Measurements from ENCODE around the gene SYT10. TPM values are rescaled to one million over a fixed set of nuclear protein-coding genes. Genes with fewer than 3 reads are reported as not detected.

SYT10 gene, protein sequence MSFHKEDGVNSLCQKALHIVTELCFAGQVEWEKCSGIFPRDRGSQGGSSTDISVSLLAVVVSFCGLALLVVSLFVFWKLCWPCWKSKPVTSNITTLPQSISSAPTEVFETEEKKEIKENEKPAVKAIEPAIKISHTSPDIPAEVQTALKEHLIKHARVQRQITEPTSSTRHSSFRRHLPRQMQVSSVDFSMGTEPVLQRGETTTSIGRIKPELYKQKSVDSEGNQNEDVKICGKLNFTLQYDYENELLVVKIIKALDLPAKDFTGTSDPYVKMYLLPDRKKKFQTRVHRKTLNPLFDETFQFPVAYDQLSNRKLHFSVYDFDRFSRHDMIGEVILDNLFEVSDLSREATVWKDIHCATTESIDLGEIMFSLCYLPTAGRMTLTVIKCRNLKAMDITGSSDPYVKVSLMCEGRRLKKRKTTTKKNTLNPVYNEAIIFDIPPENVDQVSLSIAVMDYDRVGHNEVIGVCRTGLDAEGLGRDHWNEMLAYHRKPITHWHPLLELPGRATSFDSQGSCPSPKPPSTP
- 0.62 and 1.2 TPM in 2 replicates for total RNA-seq (ENCODE audit: low replicate concordance)

DNA sequence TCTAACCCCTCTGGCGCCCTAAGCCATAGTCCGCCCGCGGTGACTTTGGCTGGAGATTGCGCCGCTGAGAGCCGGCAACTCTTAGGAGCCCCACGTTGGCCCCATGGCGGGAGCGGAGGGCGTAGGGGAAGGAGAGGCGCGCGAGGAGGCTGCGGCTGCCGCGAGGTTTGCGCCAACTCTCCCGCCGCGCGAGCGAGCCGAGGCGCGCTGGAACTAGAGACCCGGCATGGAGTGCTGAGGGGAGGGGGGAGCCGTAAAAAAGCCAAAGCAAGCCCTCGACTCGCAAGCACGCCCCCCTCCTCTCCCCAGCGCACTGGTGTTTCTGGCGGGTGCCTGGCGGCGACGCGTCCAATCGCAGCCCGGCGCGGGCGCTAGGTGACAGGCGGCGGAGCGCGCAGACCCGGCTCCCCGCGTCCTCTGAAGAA lies at the start of gene SYT10:
Gene SYT10 (minus strand): TSS at position 233 of the 425 bp plus-strand sequence. CDS start 297 bp downstream, outside the sequence.
- H3K27me3 ChIP-seq = peaks cover 62% of the 10 kb centered on the region
- H3F3A ChIP-seq (ENCODE audit: low read depth) = peaks cover 4% of the 10 kb centered on the region
- H3K27ac Mint-ChIP-seq = no peak within 1 kb of the TSS
- TF ChIP-seq EZH2phosphoT487 (IDR thresholded peaks at IDR 0.05) (no peak), EZH2 (IDR thresholded peaks at IDR 0.05) (no peak)
- TF ChIP-seq, protein P1, sequence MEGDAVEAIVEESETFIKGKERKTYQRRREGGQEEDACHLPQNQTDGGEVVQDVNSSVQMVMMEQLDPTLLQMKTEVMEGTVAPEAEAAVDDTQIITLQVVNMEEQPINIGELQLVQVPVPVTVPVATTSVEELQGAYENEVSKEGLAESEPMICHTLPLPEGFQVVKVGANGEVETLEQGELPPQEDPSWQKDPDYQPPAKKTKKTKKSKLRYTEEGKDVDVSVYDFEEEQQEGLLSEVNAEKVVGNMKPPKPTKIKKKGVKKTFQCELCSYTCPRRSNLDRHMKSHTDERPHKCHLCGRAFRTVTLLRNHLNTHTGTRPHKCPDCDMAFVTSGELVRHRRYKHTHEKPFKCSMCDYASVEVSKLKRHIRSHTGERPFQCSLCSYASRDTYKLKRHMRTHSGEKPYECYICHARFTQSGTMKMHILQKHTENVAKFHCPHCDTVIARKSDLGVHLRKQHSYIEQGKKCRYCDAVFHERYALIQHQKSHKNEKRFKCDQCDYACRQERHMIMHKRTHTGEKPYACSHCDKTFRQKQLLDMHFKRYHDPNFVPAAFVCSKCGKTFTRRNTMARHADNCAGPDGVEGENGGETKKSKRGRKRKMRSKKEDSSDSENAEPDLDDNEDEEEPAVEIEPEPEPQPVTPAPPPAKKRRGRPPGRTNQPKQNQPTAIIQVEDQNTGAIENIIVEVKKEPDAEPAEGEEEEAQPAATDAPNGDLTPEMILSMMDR (IDR thresholded peaks at IDR 0.05) = no peak
- DNase-seq (ENCODE audit: low spot score) = peak; percentile 89
- peak within 1 kb of the TSS; percentile 99 for H2AFZ ChIP-seq (replicated peaks)
- peak within 1 kb of the TSS; percentile 98 for H3K4me2 ChIP-seq
- H3K36me3 Mint-ChIP-seq = no peaks in the 10 kb centered on the region
- H3K36me3 ChIP-seq = no peaks in the 10 kb centered on the region
- H3K4me1 ChIP-seq = peaks cover 8% of the 10 kb centered on the region
- no peaks in the 10 kb centered on the region for H3K9me3 ChIP-seq (ENCODE audit: low read depth)
- H3K27ac ChIP-seq = no peak within 1 kb of the TSS
- H3K4me1 Mint-ChIP-seq = peaks cover 4% of the 10 kb centered on the region
- peaks cover 31% of the 10 kb centered on the region for H3K27me3 Mint-ChIP-seq (ENCODE audit: insufficient read depth, low read depth)
- no peak within 1 kb of the TSS for H3K9ac ChIP-seq
- no peaks in the 10 kb centered on the region for H3K9me3 Mint-ChIP-seq
- no peaks in the 10 kb centered on the region for H4K20me1 ChIP-seq (ENCODE audit: low read depth)
- peak within 1 kb of the TSS; percentile 73 for H3K4me3 ChIP-seq
- no peaks in the 10 kb centered on the region for H3K79me2 ChIP-seq (ENCODE audit: low read depth)
- H3K4me3 Mint-ChIP-seq = peak within 1 kb of the TSS; percentile 93

DNA sequence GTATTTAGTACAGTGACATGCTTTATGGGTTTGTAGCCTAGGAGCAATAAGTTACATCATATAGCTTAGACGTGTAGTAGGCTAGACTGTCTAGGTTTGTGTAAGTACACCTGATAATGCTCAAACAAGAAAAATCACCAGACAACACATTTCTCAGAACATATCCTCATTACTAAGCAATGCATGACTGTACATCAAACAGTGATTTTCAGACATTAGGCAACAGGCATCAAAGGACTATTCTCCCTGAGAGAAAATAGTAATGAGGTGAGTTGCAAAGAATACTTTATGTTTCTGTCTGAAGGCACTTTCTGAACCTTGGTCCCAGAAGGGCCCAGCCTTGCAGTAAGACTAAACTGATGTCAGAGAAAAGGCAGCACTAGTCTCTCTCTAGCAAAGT lies 48.4 kb upstream of the SYT10 start:
- no peaks in the 10 kb centered on the region for H3K27me3 Mint-ChIP-seq (ENCODE audit: insufficient read depth, low read depth)
- H3K27me3 ChIP-seq = no peaks in the 10 kb centered on the region
- H3K9me3 ChIP-seq (ENCODE audit: low read depth) = no peaks in the 10 kb centered on the region
- no peak for DNase-seq (ENCODE audit: low spot score)
- H3K4me1 Mint-ChIP-seq = no peaks in the 10 kb centered on the region
- no peak overlapping the region for H3K9ac ChIP-seq
- H3K79me2 ChIP-seq (ENCODE audit: low read depth) = no peaks in the 10 kb centered on the region
- no peak overlapping the region for H3K4me3 ChIP-seq
- H3K4me2 ChIP-seq = no peak overlapping the region
- no peaks in the 10 kb centered on the region for H3K4me1 ChIP-seq
- H4K20me1 ChIP-seq (ENCODE audit: low read depth) = no peaks in the 10 kb centered on the region
- TF ChIP-seq EZH2phosphoT487 (IDR thresholded peaks at IDR 0.05) = no peak
- TF ChIP-seq, protein P1 (IDR thresholded peaks at IDR 0.05) = no peak
- TF ChIP-seq EZH2 (IDR thresholded peaks at IDR 0.05) = no peak
- H3K36me3 ChIP-seq = no peaks in the 10 kb centered on the region
- H3K9me3 Mint-ChIP-seq = no peaks in the 10 kb centered on the region
- no peak overlapping the region for H3K27ac Mint-ChIP-seq
- no peak overlapping the region for H3K4me3 Mint-ChIP-seq
- H3F3A ChIP-seq (ENCODE audit: low read depth) = no peaks in the 10 kb centered on the region
- no peak overlapping the region for H2AFZ ChIP-seq (replicated peaks)
- no peaks in the 10 kb centered on the region for H3K36me3 Mint-ChIP-seq
- H3K27ac ChIP-seq = no peak overlapping the region

DNA sequence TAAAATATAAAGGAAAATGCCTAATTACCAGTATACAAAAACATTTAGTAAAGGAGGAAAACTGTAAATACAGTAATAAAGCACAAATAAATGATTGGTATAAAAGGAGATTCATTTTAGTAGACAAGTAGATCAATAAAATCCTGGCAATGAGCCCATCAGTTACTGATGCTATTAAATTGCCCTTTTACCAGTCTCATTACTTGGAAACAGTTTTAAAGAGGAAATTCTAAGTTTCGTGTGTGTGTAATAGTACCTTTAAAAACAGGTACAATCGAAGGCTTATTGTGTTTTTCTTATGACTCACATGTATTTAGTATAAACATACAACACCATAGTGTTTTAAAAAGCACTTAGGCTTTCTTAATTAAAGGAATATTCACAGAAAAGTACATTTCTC lies 46.4 kb upstream of the SYT10 start:
- H3K79me2 ChIP-seq (ENCODE audit: low read depth) = no peaks in the 10 kb centered on the region
- no peaks in the 10 kb centered on the region for H3K27me3 Mint-ChIP-seq (ENCODE audit: insufficient read depth, low read depth)
- H3K9me3 ChIP-seq (ENCODE audit: low read depth) = no peaks in the 10 kb centered on the region
- no peak overlapping the region for H3K27ac Mint-ChIP-seq
- DNase-seq (ENCODE audit: low spot score) = no peak
- H3K27me3 ChIP-seq = no peaks in the 10 kb centered on the region
- H3K4me3 ChIP-seq = no peak overlapping the region
- no peak overlapping the region for H3K4me3 Mint-ChIP-seq
- no peak overlapping the region for H3K4me2 ChIP-seq
- H3K9me3 Mint-ChIP-seq = no peaks in the 10 kb centered on the region
- no peaks in the 10 kb centered on the region for H3K36me3 Mint-ChIP-seq
- H3K4me1 Mint-ChIP-seq = no peaks in the 10 kb centered on the region
- H3K9ac ChIP-seq = no peak overlapping the region
- no peak overlapping the region for H2AFZ ChIP-seq (replicated peaks)
- H3K36me3 ChIP-seq = no peaks in the 10 kb centered on the region
- no peaks in the 10 kb centered on the region for H4K20me1 ChIP-seq (ENCODE audit: low read depth)
- no peak overlapping the region for H3K27ac ChIP-seq
- TF ChIP-seq EZH2phosphoT487 (IDR thresholded peaks at IDR 0.05) = no peak
- TF ChIP-seq EZH2 (IDR thresholded peaks at IDR 0.05) = no peak
- TF ChIP-seq, protein P1 (IDR thresholded peaks at IDR 0.05) = no peak
- no peaks in the 10 kb centered on the region for H3K4me1 ChIP-seq
- H3F3A ChIP-seq (ENCODE audit: low read depth) = no peaks in the 10 kb centered on the region
